Liver (tissue), 9 donors: ENCODE results near the gene TMEM218. TPM values are rescaled to one million over a fixed set of nuclear protein-coding genes. Genes with fewer than 3 reads are reported as not detected.

ENCODE experiments used
- DNase-seq: peaks from one replicate; pipeline ENCODE4 v3.0.0-alpha.2; 2017; ENCODE audit warnings: low spot score
- H3K27ac ChIP-seq, 2 donors: one replicate each; pipeline ENCODE4 v1.7.0; 2013; ENCODE audit warnings: inconsistent platforms in 2 of 2, low read length in 2 of 2, control low read depth in 1 of 2, low read depth in 1 of 2, mild to moderate bottlenecking in 1 of 2
- H3K27me3 ChIP-seq, 4 donors: one replicate each; pipeline versions ENCODE4 v1.6.1 to v1.7.0; 2013; ENCODE audit warnings: low read length in 3 of 4, inconsistent platforms in 1 of 4, mild to moderate bottlenecking in 1 of 4, moderate library complexity in 1 of 4; ENCODE audit not compliant: control insufficient read depth in 4 of 4, insufficient read depth in 4 of 4
- H3K36me3 ChIP-seq, 4 donors: one replicate each; pipeline versions ENCODE4 v1.6.1 to v1.7.0; 2013; ENCODE audit warnings: low read length in 3 of 4, mild to moderate bottlenecking in 3 of 4, low read depth in 1 of 4, moderate library complexity in 1 of 4; ENCODE audit not compliant: control insufficient read depth in 4 of 4, insufficient read depth in 3 of 4
- H3K4me1 ChIP-seq, 4 donors: one replicate each; pipeline versions ENCODE4 v1.6.1 to v1.7.0; 2013; ENCODE audit warnings: low read length in 3 of 4, mild to moderate bottlenecking in 3 of 4, moderate library complexity in 1 of 4; ENCODE audit not compliant: control insufficient read depth in 4 of 4, insufficient read depth in 4 of 4
- H3K4me3 ChIP-seq, 3 donors: one replicate each; pipeline versions ENCODE4 v1.6.1 to v1.7.0; 2013; ENCODE audit warnings: low read length in 3 of 3, control low read depth in 1 of 3, low read depth in 1 of 3, mild to moderate bottlenecking in 1 of 3
- H3K9ac ChIP-seq, 2 donors: one replicate each; pipeline ENCODE4 v1.7.0; 2013; ENCODE audit warnings: low read length in 2 of 2, mild to moderate bottlenecking in 2 of 2, moderate library complexity in 2 of 2, control low read depth in 1 of 2, low read depth in 1 of 2
- H3K9me3 ChIP-seq, 4 donors: one replicate each; pipeline versions ENCODE4 v1.6.1 to v1.7.0; 2013; ENCODE audit warnings: low read length in 3 of 4; ENCODE audit not compliant: control insufficient read depth in 4 of 4
- ATF3 ChIP-seq: IDR thresholded peaks from 2 replicates; pipeline ENCODE4 v1.6.1; 2016; ENCODE audit warnings: antibody characterized with exemption
- EGR1 ChIP-seq, 2 donors: IDR thresholded peaks; 2 replicates each; pipeline ENCODE4 v1.6.1; 2016 to 2018; ENCODE audit warnings: antibody characterized with exemption in 2 of 2, low read depth in 2 of 2
- FOXA2 ChIP-seq: IDR thresholded peaks from 2 replicates; pipeline ENCODE4 v1.6.1; 2016; ENCODE audit warnings: antibody characterized with exemption
- HNF4G ChIP-seq: IDR thresholded peaks from 2 replicates; pipeline ENCODE4 v1.6.1; 2016; ENCODE audit warnings: antibody characterized with exemption
- MAX ChIP-seq: IDR thresholded peaks from 2 replicates; pipeline ENCODE4 v1.6.1; 2016; ENCODE audit warnings: antibody characterized with exemption
- RAD21 ChIP-seq, 2 donors: IDR thresholded peaks; 2 replicates each; pipeline ENCODE4 v1.6.1; 2016; ENCODE audit warnings: antibody characterized with exemption in 2 of 2, mild to moderate bottlenecking in 2 of 2
- REST ChIP-seq: IDR thresholded peaks from 2 replicates; pipeline ENCODE4 v1.6.1; 2016; ENCODE audit warnings: antibody characterized with exemption, mild to moderate bottlenecking
- YY1 ChIP-seq: IDR thresholded peaks from 2 replicates; pipeline ENCODE4 v1.6.1; 2016; ENCODE audit warnings: antibody characterized with exemption, mild to moderate bottlenecking
- WGBS: extraction: QIAGEN DNeasy Blood & Tissue Kit; methylation state at CpG from one replicate; pipeline ENCODE4 v1.1.7; 2013; 5-methylcytosine and 5-hydroxymethylcytosine counted together
- polyA plus RNA-seq, 2 donors: library from polyadenylated mRNA; stranded (reverse) in 1 of 2; unstranded in 1 of 2; fragments of 200-250 nt in 1 of 2; fragments of >200 nt in 1 of 2; fragmentation: Nextera tagmentation in 1 of 2; extraction: Ambion mirVana in 1 of 2; gene quantifications; one replicate each; pipeline versions ENCODE4 v1.2.1 to v1.2.3, GENCODE V29; 2013 to 2015
- total RNA-seq, 2 donors: library from RNA; depleted of rRNA; stranded (reverse); fragments of >200 nt; gene quantifications; one replicate each; pipeline ENCODE4 v1.2.3, GENCODE V29; 2014
- donor health status: healthy.
- donor health status: healthy.
- donor health status: healthy.
- donor health status: healthy.
- donor health status: healthy.

Gene TMEM218
- total and polyA plus RNA-seq, 4 donors, result 11.1 to 16.4 (median 14.1) TPM

- TF ChIP-seq REST (no peak), YY1 (no peak), FOXA2 (no peak), EGR1 (IDR thresholded peaks at IDR 0.05; ENCODE audit: low read depth in 2 of 2) (no peak)
Measured at GRCh38 chr11:125101596-125101995, 9.8 kb downstream of the TMEM218 start (continued).

- Histone ChIP-seq H3K36me3 (peaks cover 3 to 11% (median 7%) of the 10 kb centered on the region in 4 donors), H3K9ac (no peak overlapping the region), H3K27ac (no peak overlapping the region), H3K4me1 (no peaks in the 10 kb centered on the region), H3K27me3 (no peaks in the 10 kb centered on the region), H3K9me3 (no peaks in the 10 kb centered on the region), H3K4me3 (no peak overlapping the region)
- TF ChIP-seq ATF3 (no peak), YY1 (no peak)
- DNase-seq, result no peak
- 97% methylated on average over 2 of the region's 2 CpGs for WGBS
Measured at GRCh38 chr11:125100136-125100535, 11.3 kb downstream of the TMEM218 start.

- no peak overlapping the region for H3K4me3 ChIP-seq
- no peak overlapping the region for H3K27ac ChIP-seq
- no peaks in the 10 kb centered on the region for H3K27me3 ChIP-seq
- 98% methylated on average over 2 of the region's 2 CpGs for WGBS
- peaks cover 3 to 6% (median 5%) of the 10 kb centered on the region in 4 donors for H3K36me3 ChIP-seq
- no peak for TF ChIP-seq EGR1 (IDR thresholded peaks at IDR 0.05; ENCODE audit: low read depth in 2 of 2)
- no peak for TF ChIP-seq MAX
- no peak for TF ChIP-seq RAD21 (IDR thresholded peaks at IDR 0.05)
- TF ChIP-seq HNF4G, result no peak
- no peak for TF ChIP-seq REST
- TF ChIP-seq YY1, result no peak
- H3K4me1 ChIP-seq, result peaks cover 0 to 2% (median 0%) of the 10 kb centered on the region in 4 donors
- no peak overlapping the region for H3K9ac ChIP-seq
- no peak for DNase-seq
- no peaks in the 10 kb centered on the region for H3K9me3 ChIP-seq
Measured at GRCh38 chr11:125094731-125095130, 16.7 kb downstream of the TMEM218 start.
